Bronchial epithelial cell (primary cell): Measurements from ENCODE around the gene ANO4. TPM values are rescaled to one million over a fixed set of nuclear protein-coding genes. Genes with fewer than 3 reads are reported as not detected.

Experiments
- DNase-seq: peaks from one replicate; pipeline ENCODE4 v3.0.0-alpha.2; 2010; ENCODE audit warnings: low read depth
- FAIRE-seq: peaks from 2 replicates; lab custom pipeline; 2011; peaks lifted over from hg19 to GRCh38; lab: Jason Lieb, UNC
- H3K27me3 ChIP-seq: 2 replicates; pipeline ENCODE4 v1.5.1; 2011; ENCODE audit warnings: low read length; ENCODE audit not compliant: control insufficient read depth, insufficient read depth
- H3K36me3 ChIP-seq: 2 replicates; pipeline ENCODE4 v1.5.1; 2011; ENCODE audit warnings: low read length; ENCODE audit not compliant: control insufficient read depth, insufficient read depth
- H3K4me3 ChIP-seq: 2 replicates; pipeline ENCODE4 v1.5.1; 2011; ENCODE audit warnings: mild to moderate bottlenecking, low read depth, low read length, control low read depth
- total RNA-seq: library from RNA; depleted of rRNA; stranded (reverse); fragments of >200 nt; gene quantifications from 2 replicates; pipeline ENCODE4 v1.2.1, GENCODE V29; 2014
- TF ChIP-seq, protein P1 (sequence below): IDR thresholded peaks from 2 replicates; pipeline ENCODE4 v1.5.1; 2011; ENCODE audit warnings: mild to moderate bottlenecking, moderate library complexity, low read length, control low read depth, inconsistent platforms; ENCODE audit not compliant: insufficient read depth, severe bottlenecking

The ANO4 gene
- total RNA-seq, 1 donor from 2014 or later: 2.4 TPM

DNA sequence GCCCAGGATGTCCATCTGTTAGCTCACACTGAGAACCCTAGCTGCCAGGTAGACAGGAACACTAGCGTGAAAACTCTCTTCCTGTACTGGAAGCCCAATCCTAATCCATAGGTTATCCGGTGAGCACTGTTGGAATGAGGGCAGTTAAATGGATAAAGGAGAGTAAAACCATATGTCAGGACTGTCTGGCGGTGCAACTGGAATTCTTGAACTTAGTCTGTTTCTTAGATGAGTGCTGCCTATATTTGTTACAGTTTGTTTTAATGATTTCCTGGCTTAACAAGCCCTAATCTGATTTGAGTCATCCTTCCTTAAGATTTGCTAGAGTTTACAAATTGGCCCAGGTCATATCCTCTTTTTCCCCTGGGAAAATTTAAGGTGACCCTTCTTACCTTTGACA, 104.7 kb downstream of the ANO4 start:
- H3K36me3 ChIP-seq: no peaks in the 10 kb centered on the region
- FAIRE-seq: no peak
- H3K4me3 ChIP-seq: no peak overlapping the region
- no peaks in the 10 kb centered on the region for H3K27me3 ChIP-seq
- TF ChIP-seq, protein P1, sequence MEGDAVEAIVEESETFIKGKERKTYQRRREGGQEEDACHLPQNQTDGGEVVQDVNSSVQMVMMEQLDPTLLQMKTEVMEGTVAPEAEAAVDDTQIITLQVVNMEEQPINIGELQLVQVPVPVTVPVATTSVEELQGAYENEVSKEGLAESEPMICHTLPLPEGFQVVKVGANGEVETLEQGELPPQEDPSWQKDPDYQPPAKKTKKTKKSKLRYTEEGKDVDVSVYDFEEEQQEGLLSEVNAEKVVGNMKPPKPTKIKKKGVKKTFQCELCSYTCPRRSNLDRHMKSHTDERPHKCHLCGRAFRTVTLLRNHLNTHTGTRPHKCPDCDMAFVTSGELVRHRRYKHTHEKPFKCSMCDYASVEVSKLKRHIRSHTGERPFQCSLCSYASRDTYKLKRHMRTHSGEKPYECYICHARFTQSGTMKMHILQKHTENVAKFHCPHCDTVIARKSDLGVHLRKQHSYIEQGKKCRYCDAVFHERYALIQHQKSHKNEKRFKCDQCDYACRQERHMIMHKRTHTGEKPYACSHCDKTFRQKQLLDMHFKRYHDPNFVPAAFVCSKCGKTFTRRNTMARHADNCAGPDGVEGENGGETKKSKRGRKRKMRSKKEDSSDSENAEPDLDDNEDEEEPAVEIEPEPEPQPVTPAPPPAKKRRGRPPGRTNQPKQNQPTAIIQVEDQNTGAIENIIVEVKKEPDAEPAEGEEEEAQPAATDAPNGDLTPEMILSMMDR: no peak
- no peak for DNase-seq

DNA sequence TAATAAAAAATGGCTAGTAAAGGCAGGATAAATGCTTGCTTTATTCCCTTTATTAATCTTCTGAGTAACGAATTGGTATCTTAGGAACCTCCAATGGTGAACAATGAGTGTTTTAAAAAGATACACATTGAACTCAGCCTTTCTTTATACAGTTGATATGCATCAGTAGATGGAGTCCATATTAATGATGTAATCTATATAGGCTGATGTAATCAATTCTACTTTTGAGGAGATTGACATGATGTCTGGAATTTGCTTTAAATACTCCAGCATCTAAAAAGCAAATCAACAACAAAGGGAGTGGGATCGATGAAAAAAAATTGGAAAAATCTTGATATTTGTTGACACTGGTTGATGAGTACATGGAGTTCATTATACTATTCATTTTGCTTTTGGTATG, 106.2 kb downstream of the ANO4 start:
- FAIRE-seq (no peak), DNase-seq (no peak)
- no peak overlapping the region for H3K4me3 ChIP-seq
- no peaks in the 10 kb centered on the region for H3K36me3 ChIP-seq
- H3K27me3 ChIP-seq: no peaks in the 10 kb centered on the region
- TF ChIP-seq, protein P1: no peak

DNA sequence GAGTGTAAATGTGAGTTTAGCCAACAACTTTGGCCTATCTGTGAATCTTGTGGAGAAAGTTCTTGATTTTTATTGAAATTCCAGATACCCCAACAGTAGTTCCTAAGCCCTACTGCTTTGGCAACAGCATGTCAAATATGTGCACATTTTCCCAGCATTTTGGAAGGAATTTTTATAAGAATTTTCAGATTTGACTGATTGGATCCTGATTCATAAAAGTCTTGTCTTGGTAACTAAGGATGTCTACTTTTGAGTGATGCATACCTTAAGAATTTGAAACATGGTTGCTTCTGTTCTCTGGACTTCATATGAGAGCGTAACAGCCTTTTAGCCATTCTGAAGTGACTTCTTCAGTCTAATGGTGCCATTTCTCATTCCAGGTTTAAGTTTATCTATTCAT, 106.7 kb downstream of the ANO4 start:
- no peak for FAIRE-seq

DNA sequence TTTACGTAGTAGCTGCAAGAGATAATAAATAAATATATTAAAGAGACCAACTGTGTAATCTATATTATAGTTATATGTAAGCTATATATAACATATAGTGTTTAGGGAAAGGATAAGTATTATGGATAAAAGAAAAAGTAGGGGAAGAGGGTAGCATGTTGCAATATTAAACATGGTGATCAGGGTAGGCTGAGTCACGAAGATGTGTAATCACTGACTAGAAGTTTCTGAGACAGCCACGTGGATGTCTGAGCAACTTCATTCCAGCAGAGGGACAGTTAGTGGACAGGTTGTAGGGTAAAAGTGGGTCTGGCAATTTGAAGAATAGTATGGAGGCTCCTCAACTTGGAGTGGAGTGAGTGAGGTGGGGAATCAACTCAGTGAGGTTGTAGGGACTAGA, 109.7 kb downstream of the ANO4 start:
- TF ChIP-seq, protein P1: no peak
- Histone ChIP-seq H3K36me3 (no peaks in the 10 kb centered on the region), H3K4me3 (no peak overlapping the region), H3K27me3 (no peaks in the 10 kb centered on the region)
- DNase-seq: peak; percentile 77
- no peak for FAIRE-seq

More for the DNA sequence above, 106.7 kb downstream of the ANO4 start:
- Histone ChIP-seq H3K27me3 (no peaks in the 10 kb centered on the region), H3K36me3 (no peaks in the 10 kb centered on the region), H3K4me3 (no peak overlapping the region)
- no peak for DNase-seq
- TF ChIP-seq, protein P1: no peak

DNA sequence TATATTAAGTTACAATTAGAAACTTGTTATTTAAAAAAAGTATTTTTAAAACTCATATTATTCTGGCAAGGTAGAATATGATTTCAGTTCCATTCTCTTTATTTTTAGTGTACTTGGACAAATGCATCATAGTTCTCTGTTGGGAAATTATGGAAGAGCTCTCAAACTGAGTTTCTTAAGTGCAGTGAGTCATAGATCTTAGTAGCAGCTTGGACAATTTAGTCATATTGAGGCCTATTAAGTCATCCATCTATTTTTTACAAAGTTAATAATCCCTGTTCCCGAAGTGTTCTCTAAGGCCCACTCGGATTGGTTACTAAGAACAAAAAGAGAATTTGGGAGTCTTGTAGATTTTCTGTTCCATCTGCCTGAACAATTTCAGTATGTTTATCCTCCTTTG, 113.9 kb downstream of the ANO4 start:
- Histone ChIP-seq H3K36me3 (no peaks in the 10 kb centered on the region), H3K27me3 (no peaks in the 10 kb centered on the region), H3K4me3 (no peak overlapping the region)
- TF ChIP-seq, protein P1: no peak
- DNase-seq (peak; percentile 86), FAIRE-seq (no peak)

DNA sequence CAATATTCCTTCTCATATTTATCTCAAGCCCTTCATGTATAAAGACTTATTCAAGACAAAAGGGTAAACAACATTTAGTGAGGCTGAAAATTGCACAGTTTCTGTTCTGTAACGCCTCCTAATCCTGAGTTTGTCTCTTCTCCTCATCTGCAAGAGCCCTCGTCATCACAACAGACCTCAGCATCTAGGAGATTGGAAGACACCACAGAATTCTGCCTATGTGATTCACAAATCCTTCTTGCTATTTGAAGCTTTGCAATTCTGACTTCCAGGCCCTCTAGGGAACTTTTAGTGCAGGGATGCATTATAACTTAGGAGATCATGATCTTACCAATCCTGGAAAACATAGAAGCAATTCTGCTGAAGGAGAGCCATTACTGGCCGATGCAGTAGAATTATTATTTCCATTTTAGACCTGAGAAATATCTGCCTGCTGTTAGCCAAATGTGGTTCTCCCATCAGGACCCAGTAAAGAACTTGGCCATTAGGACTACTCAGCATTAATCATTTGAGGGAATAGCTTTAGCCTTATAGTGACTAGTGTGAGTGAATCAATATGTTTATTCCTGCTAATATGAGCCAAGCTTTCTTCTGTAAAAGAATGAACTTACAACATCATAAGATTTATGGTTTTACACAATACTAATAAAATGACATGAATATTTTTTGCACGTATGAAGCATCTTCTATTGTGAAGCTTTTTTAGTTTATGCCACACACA, 119.5 kb downstream of the ANO4 start:
- H3K4me3 ChIP-seq: no peak overlapping the region
- FAIRE-seq (no peak), DNase-seq (no peak)
- no peaks in the 10 kb centered on the region for H3K36me3 ChIP-seq
- TF ChIP-seq, protein P1: no peak
- H3K27me3 ChIP-seq: no peaks in the 10 kb centered on the region
